Left ventricle myocardium inferior (tissue), 1 donor: ENCODE data around the gene SLC66A3. TPM values are rescaled to one million over a fixed set of nuclear protein-coding genes. Genes with fewer than 3 reads are reported as not detected.
A peak's percentile ranks its signal among the peaks of the same experiment; 100 is the strongest.

Experiments used
- DNase-seq: peaks from one replicate; pipeline ENCODE4 v3.0.0-alpha.2; 2020
- H3K27ac ChIP-seq: fragments of 200-600 bp; replicated peaks from 2 replicates; pipeline ENCODE4 v1.8.0; 2021
- H3K27me3 ChIP-seq: fragments of 200-600 bp; 2 replicates; pipeline ENCODE4 v1.8.0; 2021; ENCODE audit warnings: low read depth
- H3K36me3 ChIP-seq: fragments of 200-600 bp; 2 replicates; pipeline ENCODE4 v1.8.0; 2021
- H3K4me1 ChIP-seq: fragments of 200-600 bp; 2 replicates; pipeline ENCODE4 v1.8.0; 2021
- H3K4me3 ChIP-seq: fragments of 200-600 bp; 2 replicates; pipeline ENCODE4 v1.8.0; 2021; ENCODE audit warnings: mild to moderate bottlenecking, moderate library complexity
- H3K9me3 ChIP-seq: fragments of 200-600 bp; replicated peaks from 2 replicates; pipeline ENCODE4 v1.8.0; 2021
- CTCF ChIP-seq: fragments of 200-600 bp; IDR thresholded peaks from 2 replicates; pipeline ENCODE4 v1.8.0; 2021; ENCODE audit warnings: antibody characterized with exemption, mild to moderate bottlenecking, borderline replicate concordance
- intact Hi-C: fragments of 100-400 bp; cut with micrococcal nuclease; formaldehyde crosslinking; loops from one replicate; pipeline ENCODE4 v1.11.0; 2022
- total RNA-seq: library from RNA; stranded (reverse); fragmentation: NEBNext Ultra II Directional; extraction: Animal tissue kit (Norgen Biotek cat#: 25700); gene quantifications from one replicate; pipeline ENCODE4 v1.2.1, GENCODE V29; 2021
- donor health status: DM: no; HTN: yes; CAD: no; lungs with severe emphysema.

SLC66A3 gene
- total RNA-seq, 1 donor from 2014 or later: 7.8 TPM

- no peak for TF ChIP-seq CTCF
- no peak for DNase-seq
- Histone ChIP-seq H3K27me3 (no peaks in the 10 kb centered on the region), H3K36me3 (no peaks in the 10 kb centered on the region), H3K4me1 (peaks cover 27% of the 10 kb centered on the region), H3K27ac (no peak overlapping the region), H3K9me3 (no peaks in the 10 kb centered on the region), H3K4me3 (peak overlapping the region; percentile 88)
- intact Hi-C loops: no loop called here
Observed at GRCh38 chr2:11156396-11157075, 1.3 kb downstream of the SLC66A3 start.

GRCh38 chr2:11157296-11157695 is 2.0 kb downstream of the SLC66A3 start:
- TF ChIP-seq CTCF: no peak
- DNase-seq: no peak
- intact Hi-C loops: no loop called here

GRCh38 chr2:11157731-11158130 is 2.5 kb downstream of the SLC66A3 start:
- no peak for TF ChIP-seq CTCF

More at GRCh38 chr2:11157296-11157695, 2.0 kb downstream of the SLC66A3 start:
- no peaks in the 10 kb centered on the region for H3K27me3 ChIP-seq
- H3K27ac ChIP-seq: no peak overlapping the region
- peaks cover 27% of the 10 kb centered on the region for H3K4me1 ChIP-seq
- no peaks in the 10 kb centered on the region for H3K36me3 ChIP-seq
- H3K9me3 ChIP-seq: no peaks in the 10 kb centered on the region
- no peak overlapping the region for H3K4me3 ChIP-seq

GRCh38 chr2:11158916-11159573 is 3.8 kb downstream of the SLC66A3 start:
- no peak overlapping the region for H3K4me3 ChIP-seq
- H3K36me3 ChIP-seq: peaks cover 5% of the 10 kb centered on the region
- no peak for TF ChIP-seq CTCF
- no peak for DNase-seq
- intact Hi-C loops: no loop called here
- H3K4me1 ChIP-seq: peaks cover 27% of the 10 kb centered on the region
- H3K27me3 ChIP-seq: no peaks in the 10 kb centered on the region
- no peaks in the 10 kb centered on the region for H3K9me3 ChIP-seq
- no peak overlapping the region for H3K27ac ChIP-seq

More at GRCh38 chr2:11157731-11158130, 2.5 kb downstream of the SLC66A3 start:
- H3K27me3 ChIP-seq: no peaks in the 10 kb centered on the region
- intact Hi-C loops: no loop called here
- H3K4me1 ChIP-seq: peaks cover 27% of the 10 kb centered on the region
- no peaks in the 10 kb centered on the region for H3K9me3 ChIP-seq
- H3K27ac ChIP-seq: no peak overlapping the region
- no peak for DNase-seq
- H3K4me3 ChIP-seq: no peak overlapping the region
- H3K36me3 ChIP-seq: no peaks in the 10 kb centered on the region

- intact Hi-C loops: no loop called here
- Histone ChIP-seq H3K27me3 (no peaks in the 10 kb centered on the region), H3K36me3 (peaks cover 5% of the 10 kb centered on the region), H3K4me1 (peaks cover 20% of the 10 kb centered on the region), H3K4me3 (no peak overlapping the region), H3K27ac (no peak overlapping the region), H3K9me3 (no peaks in the 10 kb centered on the region)
- no peak for DNase-seq
- no peak for TF ChIP-seq CTCF
Observed at GRCh38 chr2:11159574-11160170, 4.4 kb downstream of the SLC66A3 start.
